Lower lobe of right lung (tissue), 2 donors: ENCODE measurements around the gene FOXG1. TPM values are rescaled to one million over a fixed set of nuclear protein-coding genes. Genes with fewer than 3 reads are reported as not detected.

Experiments used
- ATAC-seq, 2 donors: fragments of 200-7000 bp; cut with Tn5 transposase; one replicate each; pipeline ENCODE4 v1.9.1; 2020 to 2022; ENCODE audit warnings: mild to moderate bottlenecking in 2 of 2, moderate library complexity in 2 of 2
- DNase-seq: peaks from one replicate; pipeline ENCODE4 v3.0.0-alpha.2; 2020
- H3K27ac ChIP-seq: fragments of 200-600 bp; one replicate; pipeline ENCODE4 v1.8.0; 2022
- H3K27me3 ChIP-seq: fragments of 200-600 bp; one replicate; pipeline ENCODE4 v1.8.0; 2022; ENCODE audit warnings: low read depth
- H3K36me3 ChIP-seq: fragments of 200-600 bp; one replicate; pipeline ENCODE4 v1.8.0; 2022; ENCODE audit warnings: mild to moderate bottlenecking
- H3K4me1 ChIP-seq: fragments of 200-600 bp; one replicate; pipeline ENCODE4 v1.8.0; 2022
- H3K4me3 ChIP-seq: fragments of 200-600 bp; one replicate; pipeline ENCODE4 v1.8.0; 2022; ENCODE audit warnings: mild to moderate bottlenecking
- H3K9me3 ChIP-seq: fragments of 200-600 bp; one replicate; pipeline ENCODE4 v1.8.0; 2022
- intact Hi-C: fragments of 100-400 bp; cut with DNase I; formaldehyde crosslinking; loops from one replicate; pipeline ENCODE4 v1.11.0; 2022
- total RNA-seq: library from RNA; stranded (reverse); fragmentation: NEBNext Ultra II Directional; extraction: Animal tissue kit (Norgen Biotek cat#: 25700); gene quantifications from one replicate; pipeline ENCODE4 v1.2.1, GENCODE V29; 2021
- TF ChIP-seq, protein P1 (sequence below): fragments of 200-600 bp; IDR thresholded peaks from one replicate; pipeline ENCODE4 v1.8.0; 2022; ENCODE audit warnings: antibody characterized with exemption, mild to moderate bottlenecking
- donor health status: DM: no; HTN: yes; CAD: no; lungs with severe emphysema.

The FOXG1 gene
- total RNA-seq, 1 donor from 2014 or later: not detected

DNA sequence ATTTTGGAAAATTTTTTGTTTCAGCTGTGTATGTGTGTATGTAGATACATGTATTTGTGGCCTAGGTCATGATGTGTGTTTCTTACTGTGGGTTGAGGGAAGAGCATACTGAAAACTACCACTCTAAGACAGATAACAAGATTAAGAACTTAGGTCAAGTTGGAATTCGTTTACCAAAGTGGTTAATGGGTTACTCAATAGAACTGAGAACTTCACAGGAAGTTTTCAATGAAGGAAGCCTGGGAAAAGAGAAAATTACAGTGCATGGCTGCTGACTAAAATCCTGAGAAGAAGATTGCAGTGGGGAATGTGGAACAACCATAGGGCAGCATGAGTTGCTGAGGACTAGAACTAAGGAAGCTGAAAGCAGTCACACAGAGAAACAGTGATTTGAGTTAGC is 21.4 kb upstream of the FOXG1 start:
- no peak for ATAC-seq
- no peaks in the 10 kb centered on the region for H3K9me3 ChIP-seq
- intact Hi-C loops: no loop called here
- H3K36me3 ChIP-seq: no peaks in the 10 kb centered on the region
- DNase-seq: no peak
- H3K4me3 ChIP-seq: no peak overlapping the region
- no peaks in the 10 kb centered on the region for H3K4me1 ChIP-seq
- no peak overlapping the region for H3K27ac ChIP-seq
- TF ChIP-seq, protein P1, sequence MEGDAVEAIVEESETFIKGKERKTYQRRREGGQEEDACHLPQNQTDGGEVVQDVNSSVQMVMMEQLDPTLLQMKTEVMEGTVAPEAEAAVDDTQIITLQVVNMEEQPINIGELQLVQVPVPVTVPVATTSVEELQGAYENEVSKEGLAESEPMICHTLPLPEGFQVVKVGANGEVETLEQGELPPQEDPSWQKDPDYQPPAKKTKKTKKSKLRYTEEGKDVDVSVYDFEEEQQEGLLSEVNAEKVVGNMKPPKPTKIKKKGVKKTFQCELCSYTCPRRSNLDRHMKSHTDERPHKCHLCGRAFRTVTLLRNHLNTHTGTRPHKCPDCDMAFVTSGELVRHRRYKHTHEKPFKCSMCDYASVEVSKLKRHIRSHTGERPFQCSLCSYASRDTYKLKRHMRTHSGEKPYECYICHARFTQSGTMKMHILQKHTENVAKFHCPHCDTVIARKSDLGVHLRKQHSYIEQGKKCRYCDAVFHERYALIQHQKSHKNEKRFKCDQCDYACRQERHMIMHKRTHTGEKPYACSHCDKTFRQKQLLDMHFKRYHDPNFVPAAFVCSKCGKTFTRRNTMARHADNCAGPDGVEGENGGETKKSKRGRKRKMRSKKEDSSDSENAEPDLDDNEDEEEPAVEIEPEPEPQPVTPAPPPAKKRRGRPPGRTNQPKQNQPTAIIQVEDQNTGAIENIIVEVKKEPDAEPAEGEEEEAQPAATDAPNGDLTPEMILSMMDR: no peak
- H3K27me3 ChIP-seq: no peaks in the 10 kb centered on the region

DNA sequence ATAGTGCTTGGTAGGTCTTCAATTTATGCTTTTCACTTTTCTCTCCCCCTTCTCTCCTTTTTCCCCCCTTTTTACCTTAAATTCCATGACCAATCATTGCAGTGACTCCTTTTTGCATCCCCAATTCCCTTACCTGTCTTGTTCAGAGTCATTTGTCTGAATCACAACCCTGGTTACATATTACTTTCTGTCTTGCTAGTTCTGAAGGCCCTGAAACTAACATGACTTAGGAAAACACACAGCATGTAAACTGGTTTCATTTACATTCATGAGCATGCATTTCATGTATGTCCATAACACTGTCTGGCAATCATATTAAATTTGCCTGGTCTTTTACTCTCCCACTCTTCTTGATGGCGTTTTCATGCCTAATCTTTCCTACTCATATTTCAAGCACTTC is 20.3 kb upstream of the FOXG1 start:
- no peak for ATAC-seq
- intact Hi-C loops: no loop called here
- Histone ChIP-seq H3K27me3 (no peaks in the 10 kb centered on the region), H3K4me3 (no peak overlapping the region), H3K4me1 (no peaks in the 10 kb centered on the region), H3K9me3 (no peaks in the 10 kb centered on the region), H3K27ac (no peak overlapping the region), H3K36me3 (no peaks in the 10 kb centered on the region)
- no peak for DNase-seq
- TF ChIP-seq, protein P1: no peak

DNA sequence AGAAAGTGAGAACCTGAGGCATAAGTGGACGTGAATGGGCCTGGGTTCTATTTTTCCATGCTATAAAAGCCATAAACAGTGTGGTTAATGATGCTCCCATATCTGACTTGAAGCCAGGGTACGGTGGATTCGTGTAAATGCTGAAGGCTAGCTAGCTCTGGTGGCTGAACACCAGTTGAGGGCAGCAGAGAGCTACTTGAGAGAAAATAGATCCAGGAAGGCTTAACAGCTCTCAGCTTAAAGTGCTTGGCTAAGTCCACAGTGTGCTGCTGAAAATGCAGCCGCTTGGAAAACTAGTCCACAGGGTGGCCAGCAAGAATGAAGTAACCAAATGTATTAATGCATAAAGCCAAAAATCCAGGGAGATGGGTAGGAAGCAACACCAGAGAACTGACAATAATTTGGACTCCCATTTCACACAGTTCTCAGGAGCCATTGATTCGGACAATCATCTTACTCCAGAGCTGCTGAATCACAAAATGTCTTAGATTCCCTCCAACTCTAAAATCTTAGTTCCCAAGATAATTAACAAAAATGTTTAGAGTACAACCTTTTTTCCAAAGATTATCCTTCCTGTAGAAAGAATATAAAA is 15.0 kb upstream of the FOXG1 start:
- no peaks in the 10 kb centered on the region for H3K9me3 ChIP-seq
- TF ChIP-seq, protein P1: peak; percentile 47
- no peak overlapping the region for H3K27ac ChIP-seq
- DNase-seq (no peak), ATAC-seq (peak; percentile 75 to 86)
- H3K27me3 ChIP-seq: peaks cover 34% of the 10 kb centered on the region
- H3K4me1 ChIP-seq: no peaks in the 10 kb centered on the region
- intact Hi-C loops: loop anchor here (10.0 kb wide), 1 partner anchor 783 kb away; no protein-coding TSS in a partner anchor
- H3K36me3 ChIP-seq: no peaks in the 10 kb centered on the region
- H3K4me3 ChIP-seq: no peak overlapping the region

DNA sequence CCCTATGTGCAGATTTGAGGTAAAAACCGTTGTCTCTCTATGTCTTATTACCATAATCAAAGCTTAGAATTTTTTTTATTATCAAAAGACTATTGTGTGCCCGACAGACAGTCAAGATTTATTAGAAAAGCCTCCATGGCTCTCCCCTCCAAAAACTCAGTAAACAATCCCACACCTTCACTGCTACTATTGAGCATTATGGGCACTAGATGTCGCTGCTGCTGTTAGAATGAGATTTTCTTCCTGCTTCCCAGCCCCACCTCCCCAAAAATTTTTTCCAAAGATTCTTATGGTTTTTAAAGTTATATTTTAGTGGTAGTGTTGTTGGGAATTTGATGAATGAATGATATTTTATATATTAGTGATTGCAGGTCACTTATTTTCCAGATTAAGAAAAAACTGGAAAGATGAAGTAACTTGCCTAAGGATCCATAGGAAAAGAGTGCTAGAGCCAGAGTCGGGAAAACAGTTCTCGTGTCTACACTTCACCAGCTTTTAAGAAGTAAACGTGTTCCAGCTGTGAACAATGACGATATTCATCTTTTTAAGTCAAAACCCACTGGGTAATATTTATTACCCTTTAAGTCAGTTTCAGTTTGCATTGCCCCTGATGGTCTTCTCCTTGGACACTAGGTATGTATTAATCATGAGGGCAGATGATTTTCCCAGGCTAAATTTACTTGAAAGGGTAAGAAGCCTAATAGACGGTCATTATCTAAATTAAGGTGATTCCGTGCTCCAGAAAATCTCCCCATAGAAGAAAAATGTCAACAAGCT is 12.2 kb upstream of the FOXG1 start:
- DNase-seq: no peak
- peak in 1 of 2 donors; percentile 66 for ATAC-seq

DNA sequence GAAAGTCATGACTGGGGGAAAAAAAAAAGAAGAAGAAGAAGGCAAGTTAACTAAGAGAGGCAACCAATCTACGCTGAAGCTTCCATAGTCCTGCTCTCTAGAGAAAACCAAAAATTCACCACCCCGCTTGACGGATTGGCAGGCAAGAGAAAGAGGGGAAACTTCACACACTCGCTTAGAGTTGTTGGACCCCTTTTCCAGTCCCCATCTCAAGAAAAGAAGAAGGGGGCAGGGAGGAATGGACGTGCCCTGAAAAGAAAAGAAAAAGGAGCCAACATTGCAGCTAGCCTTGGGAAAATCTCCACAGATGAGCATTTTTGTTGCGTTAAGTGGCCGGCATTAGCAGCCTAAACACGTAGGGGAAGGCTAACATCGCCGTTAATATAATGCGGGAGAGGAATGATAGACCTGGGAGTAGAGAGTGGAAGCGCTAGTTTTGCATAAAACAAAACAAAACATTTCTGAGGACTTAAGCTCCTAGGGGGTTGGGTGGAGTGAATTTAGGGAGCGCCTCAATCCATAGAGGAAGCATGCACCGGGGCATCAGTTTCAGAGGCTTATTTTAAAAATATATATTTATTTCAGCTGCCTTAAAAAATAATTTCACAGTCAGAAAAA is 11.3 kb upstream of the FOXG1 start:
- DNase-seq: no peak
- intact Hi-C loops: loop anchor here (10.0 kb wide), 1 partner anchor 779 kb away; no protein-coding TSS in a partner anchor
- no peaks in the 10 kb centered on the region for H3K9me3 ChIP-seq
- H3K4me1 ChIP-seq: no peaks in the 10 kb centered on the region
- ATAC-seq: no peak
- no peaks in the 10 kb centered on the region for H3K36me3 ChIP-seq
- no peak overlapping the region for H3K4me3 ChIP-seq
- no peak overlapping the region for H3K27ac ChIP-seq
- TF ChIP-seq, protein P1: no peak
- H3K27me3 ChIP-seq: peaks cover 72% of the 10 kb centered on the region

More for the DNA sequence above, 12.2 kb upstream of the FOXG1 start:
- no peak overlapping the region for H3K4me3 ChIP-seq
- TF ChIP-seq, protein P1: peak; percentile 66
- intact Hi-C loops: loop anchor here (10.0 kb wide), 1 partner anchor 780 kb away; no protein-coding TSS in a partner anchor
- H3K4me1 ChIP-seq: no peaks in the 10 kb centered on the region
- peaks cover 63% of the 10 kb centered on the region for H3K27me3 ChIP-seq
- no peaks in the 10 kb centered on the region for H3K36me3 ChIP-seq
- no peaks in the 10 kb centered on the region for H3K9me3 ChIP-seq
- no peak overlapping the region for H3K27ac ChIP-seq
